Neural cell (in vitro differentiated cells): ENCODE results near the gene ERBB4.

Experiments
- CTCF ChIP-seq: fragments of 450-650 bp; IDR thresholded peaks from 2 replicates; pipeline ENCODE4 v1.5.1; 2014; ENCODE audit warnings: antibody characterized with exemption, mild to moderate bottlenecking, moderate library complexity; ENCODE audit not compliant: poor library complexity, severe bottlenecking
- EP300 ChIP-seq: fragments of 450-650 bp; conservative IDR thresholded peaks from 2 replicates; pipeline ENCODE4 v1.6.1; 2014; ENCODE audit warnings: antibody characterized with exemption, mild to moderate bottlenecking, moderate library complexity; ENCODE audit not compliant: poor library complexity, severe bottlenecking
- EZH2 ChIP-seq: fragments of 200-600, 300-800 bp; shearing (Covaris generic), sonication (generic); IDR thresholded peaks from 2 replicates; pipeline ENCODE4 v1.6.1; 2014; ENCODE audit warnings: antibody characterized with exemption, low read length, borderline replicate concordance, mild to moderate bottlenecking; ENCODE audit not compliant: insufficient read depth, poor library complexity, severe bottlenecking
- MXI1 ChIP-seq: fragments of 450-650 bp; conservative IDR thresholded peaks from 2 replicates; pipeline ENCODE4 v1.6.1; 2014; ENCODE audit warnings: antibody characterized with exemption, mild to moderate bottlenecking; ENCODE audit not compliant: poor library complexity, severe bottlenecking
- POLR2AphosphoS5 ChIP-seq: IDR thresholded peaks from 2 replicates; pipeline ENCODE4 v1.6.1; 2012
- RAD21 ChIP-seq: fragments of 450-650 bp; conservative IDR thresholded peaks from 2 replicates; pipeline ENCODE4 v1.6.1; 2014; ENCODE audit warnings: antibody characterized with exemption, mild to moderate bottlenecking, moderate library complexity
- SMC3 ChIP-seq: fragments of 450-650 bp; conservative IDR thresholded peaks from 2 replicates; pipeline ENCODE4 v1.6.1; 2014; ENCODE audit warnings: antibody characterized with exemption, mild to moderate bottlenecking, moderate library complexity; ENCODE audit not compliant: poor library complexity
- TAF1 ChIP-seq: IDR thresholded peaks from 2 replicates; pipeline ENCODE4 v1.6.1; 2012; ENCODE audit warnings: low read depth

GRCh38 chr2:211455216-211455841, 1083.3 kb downstream of the ERBB4 start:
- peak; percentile 83 for TF ChIP-seq CTCF
- TF ChIP-seq EZH2: no peak
- no peak for TF ChIP-seq POLR2AphosphoS5
- TF ChIP-seq EP300: no peak
- TF ChIP-seq MXI1: no peak
- TF ChIP-seq SMC3: peak; percentile 71
- no peak for TF ChIP-seq TAF1
- TF ChIP-seq RAD21: peak; percentile 74
